ENCODE results near the gene VEZF1. TPM values are rescaled to one million over a fixed set of nuclear protein-coding genes. Genes with fewer than 3 reads are reported as not detected.

Gene VEZF1
- total RNA-seq: 45.1 and 45.3 TPM in 2 replicates

DNA sequence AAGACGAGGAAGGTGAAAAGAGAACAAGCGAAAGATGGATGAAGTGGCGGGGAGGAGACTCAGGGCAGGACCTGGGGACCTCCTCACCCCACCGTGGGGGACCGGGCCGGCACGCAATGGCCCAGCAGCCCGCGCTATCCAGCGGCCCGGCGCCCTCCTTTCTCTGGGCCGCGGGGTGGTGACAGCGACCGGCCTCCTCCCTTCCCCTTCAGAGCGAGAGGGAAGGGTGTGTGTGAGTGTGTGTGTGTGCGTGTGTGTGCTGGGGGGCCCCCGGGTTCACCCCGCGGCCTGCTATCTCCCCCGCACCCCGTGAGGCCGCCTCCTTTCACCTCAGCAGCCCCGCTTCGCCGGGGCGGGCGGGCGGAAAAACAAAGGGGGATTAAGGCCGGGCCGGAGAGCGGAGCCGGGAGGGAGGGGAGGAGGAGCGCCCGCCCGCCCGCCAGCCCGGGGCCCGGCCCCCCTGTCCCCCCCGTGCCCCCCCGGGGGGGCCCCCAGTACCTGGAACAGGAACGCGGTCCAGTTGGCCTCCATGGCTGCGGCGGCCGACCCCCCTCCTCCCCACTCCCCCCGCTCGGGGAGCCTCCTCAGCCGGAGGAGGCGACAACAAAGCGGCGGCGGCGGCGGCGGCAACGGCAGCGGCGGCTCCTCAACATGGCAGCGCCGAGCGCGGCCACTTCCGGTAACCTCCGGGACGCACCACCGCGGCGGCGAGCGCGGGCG, at the start of gene VEZF1:
TSS of gene VEZF1 (minus strand) at position 674 of the 720 bp plus-strand sequence. CDS start at position 531, 143 bp downstream.

GRCh38 chr17:58006924-58007780, 19.1 kb upstream of the VEZF1 start, which contains the start of gene SRSF1:
Gene SRSF1, minus strand, starts transcription at chr17:58007246. Its CDS starts 109 bp downstream, at chr17:58007137.

GRCh38 chr17:57955183-57955931, 32.7 kb downstream of the VEZF1 start, which contains the start of gene CUEDC1:
Gene CUEDC1, minus strand, starts transcription at chr17:57955412. Its CDS starts 69,848 bp downstream, at chr17:57885564.

Other genes with a start within 250 kb of the VEZF1 start
- gene CCDC182, start 243.0 kb downstream of the VEZF1 start, total RNA-seq: not detected in 2 replicates
- 18.3 and 21.6 TPM in 2 replicates for gene MRPS23, start 138.2 kb downstream of the VEZF1 start, total RNA-seq
- gene CUEDC1, start 32.8 kb downstream of the VEZF1 start, total RNA-seq: 10.3 and 12.5 TPM in 2 replicates
- gene SRSF1, start 19.0 kb upstream of the VEZF1 start, total RNA-seq: 254 and 280 TPM in 2 replicates
- gene DYNLL2, start 95.2 kb upstream of the VEZF1 start, total RNA-seq: 11.4 and 11.6 TPM in 2 replicates
- not detected in 2 replicates for gene OR4D1, start 160.1 kb upstream of the VEZF1 start, total RNA-seq
- gene OR4D2, start 178.7 kb upstream of the VEZF1 start, total RNA-seq: not detected in 2 replicates
- not detected in 2 replicates for gene EPX, start 204.5 kb upstream of the VEZF1 start, total RNA-seq
- gene MKS1, start 231.0 kb upstream of the VEZF1 start, total RNA-seq: 11.9 and 16.5 TPM in 2 replicates

Measured in bronchus fibroblast of lung (primary cell).